Testis (tissue), 2 donors: ENCODE results near the gene FAM81A.
"Not testable (repeated sequence)": the region's sequence is repeated elsewhere in the genome, so short reads cannot be mapped to it uniquely, and the experiment has no call there.

Experiments used
- CTCF ChIP-seq, 3 experiments: fragments of 450-650 bp in 2 of 3; fragments of 200-600 bp in 1 of 3; sonication (generic) in 1 of 3; IDR thresholded peaks; one replicate each; pipeline ENCODE4 v1.5.1; 2016 to 2019; ENCODE audit warnings: antibody characterized with exemption in 3 of 3, mild to moderate bottlenecking in 2 of 3, moderate library complexity in 1 of 3
- POLR2A ChIP-seq: fragments of 450-650 bp; IDR thresholded peaks from one replicate; pipeline ENCODE4 v1.6.1; 2017; ENCODE audit warnings: antibody characterized with exemption, mild to moderate bottlenecking, moderate library complexity

GRCh38 chr15:59475161-59475560, 37.2 kb downstream of the FAM81A start:
- not testable (repeated sequence) for TF ChIP-seq POLR2A; CTCF (IDR thresholded peaks at IDR 0.05)
